ENCODE data around the gene LEAP2.

- TF ChIP-seq CTCF (IDR thresholded peaks at IDR 0.05) (no peak), POLR2A (IDR thresholded peaks at IDR 0.05) (no peak)
Measured at GRCh38 chr5:132840313-132840712, 33.2 kb upstream of the LEAP2 start.

Measured in heart left ventricle (tissue), 13 donors.